Endothelial cell of umbilical vein (primary cell): Measurements from ENCODE around the gene PLK4. TPM values are rescaled to one million over a fixed set of nuclear protein-coding genes. Genes with fewer than 3 reads are reported as not detected.

Experiments used
- BruUV-seq: library from RNA; stranded (reverse); fragments of 400-500 nt; replicated peaks from 2 replicates; lab custom pipeline; 2021; lab: Mats Ljungman, UMichigan
- CTCF ChIA-PET: fragments of 300-600, 350-600 bp; sonication (Branson Sonifier 250); formaldehyde crosslinking; loops from one replicate; lab custom pipeline; 2021; ENCODE audit warnings: antibody characterized with exemption, inconsistent platforms; lab: Charles Lee
- POLR2A ChIA-PET: fragments of 300-600, 350-600 bp; sonication (Branson Sonifier 250); formaldehyde crosslinking; loops from one replicate; lab custom pipeline; 2021; ENCODE audit warnings: antibody characterized with exemption, inconsistent platforms; lab: Charles Lee
- DNase-seq: peaks from one replicate; pipeline ENCODE4 v3.0.0-alpha.2; 2011; ENCODE audit warnings: low read depth, low spot score
- FAIRE-seq: peaks from 2 replicates; lab custom pipeline; 2011; peaks lifted over from hg19 to GRCh38; lab: Jason Lieb, UNC
- H2AFZ ChIP-seq: 2 replicates; pipeline ENCODE4 v1.6.0; 2012; ENCODE audit warnings: low read depth, low read length, control low read depth, inconsistent platforms
- H3K27ac ChIP-seq: 2 replicates; pipeline ENCODE4 v1.5.1; 2011; ENCODE audit warnings: low read depth, mild to moderate bottlenecking, control low read depth, low read length, moderate library complexity; ENCODE audit not compliant: insufficient read depth
- H3K27me3 ChIP-seq, 2 experiments: 2 replicates each; pipeline versions ENCODE4 v1.6.0 to v1.6.1; 2011; ENCODE audit warnings: low read length in 2 of 2, mixed read lengths in 1 of 2; ENCODE audit not compliant: control insufficient read depth in 2 of 2, insufficient read depth in 2 of 2
- H3K36me3 ChIP-seq, 2 experiments: 2 replicates in 1 of 2; 3 replicates in 1 of 2; pipeline ENCODE4 v1.5.1; 2011; ENCODE audit warnings: low read length in 2 of 2, mild to moderate bottlenecking in 1 of 2, moderate library complexity in 1 of 2; ENCODE audit not compliant: control insufficient read depth in 2 of 2, insufficient read depth in 2 of 2; ENCODE audit errors: extremely low read depth in 1 of 2
- H3K4me1 ChIP-seq: 3 replicates; pipeline ENCODE4 v1.5.1; 2011; ENCODE audit warnings: mild to moderate bottlenecking, low read length; ENCODE audit not compliant: control insufficient read depth, insufficient read depth; ENCODE audit errors: extremely low read depth
- H3K4me2 ChIP-seq: 2 replicates; pipeline ENCODE4 v1.6.1; 2011; ENCODE audit warnings: low read length, control low read depth, mixed read lengths; ENCODE audit not compliant: insufficient read depth
- H3K4me3 ChIP-seq, 3 experiments: fragments of 200-600 bp in 1 of 3; sonication (generic), shearing (Covaris generic) in 1 of 3; replicated peaks in 1 of 3; 2 replicates each; pipeline ENCODE4 v1.5.1; 2011 to 2016; ENCODE audit warnings: control low read depth in 3 of 3, low read length in 3 of 3, mild to moderate bottlenecking in 2 of 3, inconsistent platforms in 1 of 3, low read depth in 1 of 3, moderate library complexity in 1 of 3; ENCODE audit not compliant: insufficient read depth in 1 of 3
- H3K79me2 ChIP-seq: 2 replicates; pipeline ENCODE4 v1.6.0; 2012; ENCODE audit warnings: low read length, inconsistent platforms; ENCODE audit not compliant: control insufficient read depth, insufficient read depth
- H3K9ac ChIP-seq: replicated peaks from 2 replicates; pipeline ENCODE3; 2011; ENCODE audit warnings: low read length, control low read depth; ENCODE audit not compliant: insufficient read depth; ENCODE audit errors: extremely low read depth
- H3K9me1 ChIP-seq: replicated peaks from 3 replicates; pipeline ENCODE4 v1.6.0; 2011; ENCODE audit warnings: mild to moderate bottlenecking, low read length; ENCODE audit not compliant: control insufficient read depth, insufficient read depth; ENCODE audit errors: extremely low read depth
- H3K9me3 ChIP-seq: replicated peaks from 2 replicates; pipeline ENCODE4 v1.5.1; 2012; ENCODE audit warnings: low read length, inconsistent platforms; ENCODE audit not compliant: control insufficient read depth, insufficient read depth
- H4K20me1 ChIP-seq: replicated peaks from 2 replicates; pipeline ENCODE3; 2011; ENCODE audit warnings: mild to moderate bottlenecking, low read length; ENCODE audit not compliant: control insufficient read depth, insufficient read depth; ENCODE audit errors: extremely low read depth
- FOS ChIP-seq: IDR thresholded peaks from 2 replicates; pipeline ENCODE4 v1.6.1; 2011; ENCODE audit warnings: mild to moderate bottlenecking, low read length, moderate library complexity, borderline replicate concordance; ENCODE audit not compliant: insufficient read depth
- GATA2 ChIP-seq: IDR thresholded peaks from 2 replicates; pipeline ENCODE4 v1.7.0; 2011; ENCODE audit warnings: low read depth, mild to moderate bottlenecking, moderate library complexity, mixed read lengths, low read length; ENCODE audit not compliant: insufficient read length, insufficient read depth
- JUN ChIP-seq: IDR thresholded peaks from 2 replicates; pipeline ENCODE4 v1.6.1; 2011; ENCODE audit warnings: borderline replicate concordance, low read depth; ENCODE audit not compliant: insufficient read length, insufficient read depth
- MYC ChIP-seq: IDR thresholded peaks from one replicate; pipeline ENCODE4 v1.6.1; 2011; ENCODE audit warnings: mild to moderate bottlenecking, low read depth, low read length
- POLR2A ChIP-seq: IDR thresholded peaks from 2 replicates; pipeline ENCODE4 v1.6.1; 2012; ENCODE audit warnings: low read depth, mild to moderate bottlenecking, control low read depth, low read length
- POLR2AphosphoS5 ChIP-seq: IDR thresholded peaks from 2 replicates; pipeline ENCODE4 v1.6.1; 2012; ENCODE audit warnings: low read depth, mild to moderate bottlenecking, control low read depth, low read length, moderate library complexity; ENCODE audit not compliant: insufficient read depth
- dilution Hi-C: fragments of 300-500 bp; cut with MboI; formaldehyde crosslinking; loops from one replicate; pipeline ENCODE4 v1.15.0; 2019; ENCODE audit warnings: low sequenced_read_pairs; ENCODE audit not compliant: extremely low pct_ligation_motif_present
- intact Hi-C: fragments of 100-400 bp; cut with micrococcal nuclease; formaldehyde crosslinking; loops from one replicate; pipeline ENCODE4 v1.10.0; 2022
- polyA plus RNA-seq, 4 experiments: library from polyadenylated mRNA; depleted of rRNA in 3 of 4; stranded (reverse) in 3 of 4; unstranded in 1 of 4; fragments of >200 nt; gene quantifications; 2 replicates each; pipeline versions ENCODE4 v1.2.1 to v1.2.3, GENCODE V29; 2011 to 2012; ENCODE audit warnings: missing spikeins in 1 of 4
- total RNA-seq: library from RNA; stranded (reverse); gene quantifications from 2 replicates; pipeline ENCODE4 v1.2.3, GENCODE V29; 2021
- TF ChIP-seq, protein P1 (sequence below), 2 donors: IDR thresholded peaks; 1 replicate in 1 of 2; 2 replicates in 1 of 2; pipeline ENCODE4 v1.5.1; 2011; ENCODE audit warnings: low read length in 2 of 2, mild to moderate bottlenecking in 2 of 2, moderate library complexity in 2 of 2, control low read depth in 1 of 2, inconsistent platforms in 1 of 2, low read depth in 1 of 2; ENCODE audit not compliant: insufficient read depth in 1 of 2; ENCODE audit errors: extremely low read depth in 1 of 2

PLK4 gene
- total and polyA plus RNA-seq, 2 donors (not counting 3 experiments of a cell fraction or from before 2014, with no cell fraction given): 13.7 to 37.7 TPM

DNA sequence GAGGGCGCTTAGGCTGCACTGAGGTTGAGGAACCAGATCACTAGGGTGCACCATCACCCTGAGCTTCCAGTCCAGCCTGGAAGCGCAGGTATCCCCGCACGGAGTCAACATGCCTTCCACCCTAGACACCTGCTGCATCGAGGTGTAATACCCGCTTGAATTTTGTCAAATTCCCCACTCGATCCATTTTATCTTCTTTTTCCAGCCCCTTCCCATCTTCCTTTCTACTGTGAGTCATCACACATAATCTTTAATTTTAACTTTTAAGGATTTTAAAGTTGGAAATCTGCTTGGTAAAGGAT lies 821 bp downstream of the PLK4 start:
- Histone ChIP-seq H3K4me3 (peak overlapping the region; percentile 92 to 97 (median 97)), H2AFZ (peak overlapping the region; percentile 100), H3K9me1 (no peaks in the 10 kb centered on the region), H3K27ac (peak overlapping the region; percentile 84), H3K4me1 (peaks cover 8% of the 10 kb centered on the region), H3K79me2 (peaks cover 38% of the 10 kb centered on the region), H3K27me3 (no peaks in the 10 kb centered on the region), H3K36me3 (peaks cover 0 to 7% of the 10 kb centered on the region in 2 experiments), H4K20me1 (no peaks in the 10 kb centered on the region), H3K9me3 (no peaks in the 10 kb centered on the region), H3K4me2 (peak overlapping the region; percentile 88), H3K9ac (peak overlapping the region; percentile 97)
- FAIRE-seq (no peak), DNase-seq (no peak)
- POLR2A ChIA-PET: interaction anchor here (0.9 kb wide), 1 partner anchor 195 kb away, joined by 3 read pairs; no protein-coding TSS in a partner anchor
- dilution Hi-C loops (no loop called here), intact Hi-C loops (loop anchor here (1.0 to 5.0 kb wide), 4 partner anchors 84 to 281 kb away; partner anchors contain the start of genes ABHD18, INTU, LARP1B and MFSD8)
- no TSS peak for BruUV-seq
- TF ChIP-seq FOS (no peak), MYC (no peak), JUN (no peak), POLR2A (no peak), POLR2AphosphoS5 (no peak), GATA2 (no peak)
- TF ChIP-seq, protein P1, sequence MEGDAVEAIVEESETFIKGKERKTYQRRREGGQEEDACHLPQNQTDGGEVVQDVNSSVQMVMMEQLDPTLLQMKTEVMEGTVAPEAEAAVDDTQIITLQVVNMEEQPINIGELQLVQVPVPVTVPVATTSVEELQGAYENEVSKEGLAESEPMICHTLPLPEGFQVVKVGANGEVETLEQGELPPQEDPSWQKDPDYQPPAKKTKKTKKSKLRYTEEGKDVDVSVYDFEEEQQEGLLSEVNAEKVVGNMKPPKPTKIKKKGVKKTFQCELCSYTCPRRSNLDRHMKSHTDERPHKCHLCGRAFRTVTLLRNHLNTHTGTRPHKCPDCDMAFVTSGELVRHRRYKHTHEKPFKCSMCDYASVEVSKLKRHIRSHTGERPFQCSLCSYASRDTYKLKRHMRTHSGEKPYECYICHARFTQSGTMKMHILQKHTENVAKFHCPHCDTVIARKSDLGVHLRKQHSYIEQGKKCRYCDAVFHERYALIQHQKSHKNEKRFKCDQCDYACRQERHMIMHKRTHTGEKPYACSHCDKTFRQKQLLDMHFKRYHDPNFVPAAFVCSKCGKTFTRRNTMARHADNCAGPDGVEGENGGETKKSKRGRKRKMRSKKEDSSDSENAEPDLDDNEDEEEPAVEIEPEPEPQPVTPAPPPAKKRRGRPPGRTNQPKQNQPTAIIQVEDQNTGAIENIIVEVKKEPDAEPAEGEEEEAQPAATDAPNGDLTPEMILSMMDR (IDR thresholded peaks at IDR 0.05; ENCODE audit: extremely low read depth in 1 of 2, insufficient read depth in 1 of 2, low read depth in 1 of 2, low read length in 2 of 2): no peak
- CTCF ChIA-PET: interaction anchor here (1.0 to 2.2 kb wide), 6 partner anchors 9 to 149 kb away, joined by 3 to 10 read pairs (median 4); partner anchors contain the start of genes ABHD18, HSPA4L and MFSD8
